HEK293 (cell line): ENCODE measurements around the gene HNF1B.

Experiments used
- ZBTB48 ChIP-seq: fragments of 450-650 bp; formaldehyde crosslinking; IDR thresholded peaks from 2 replicates; pipeline ENCODE4 v1.5.1; 2016; ENCODE audit warnings: missing biosample characterization, missing genetic modification characterization
- ZNF561 ChIP-seq: fragments of 450-650 bp; IDR thresholded peaks from 2 replicates; pipeline ENCODE4 v1.5.1; 2018; ENCODE audit warnings: missing biosample characterization, missing genetic modification characterization, borderline replicate concordance
- ZNF585B ChIP-seq: fragments of 450-650 bp; formaldehyde crosslinking; IDR thresholded peaks from 2 replicates; pipeline ENCODE4 v1.5.1; 2016; ENCODE audit warnings: missing biosample characterization, missing genetic modification characterization

- TF ChIP-seq ZNF561 (no peak), ZNF585B (tag by site-specific recombination) (no peak), ZBTB48 (no peak)
Measured at GRCh38 chr17:37651849-37652248, 93.0 kb downstream of the HNF1B start.
